GM18520 (cell line): ENCODE results near the gene TTLL5.

ENCODE experiments used
- ATAC-seq: cut with Tn5 transposase; IDR thresholded peaks from one replicate; pipeline ENCODE4 v1.9.1; 2021; ENCODE audit not compliant: unreplicated experiment

The TTLL5 gene

GRCh38 chr14:75794615-75795038 is 133.6 kb downstream of the TTLL5 start:
- ATAC-seq, result no peak

DNA sequence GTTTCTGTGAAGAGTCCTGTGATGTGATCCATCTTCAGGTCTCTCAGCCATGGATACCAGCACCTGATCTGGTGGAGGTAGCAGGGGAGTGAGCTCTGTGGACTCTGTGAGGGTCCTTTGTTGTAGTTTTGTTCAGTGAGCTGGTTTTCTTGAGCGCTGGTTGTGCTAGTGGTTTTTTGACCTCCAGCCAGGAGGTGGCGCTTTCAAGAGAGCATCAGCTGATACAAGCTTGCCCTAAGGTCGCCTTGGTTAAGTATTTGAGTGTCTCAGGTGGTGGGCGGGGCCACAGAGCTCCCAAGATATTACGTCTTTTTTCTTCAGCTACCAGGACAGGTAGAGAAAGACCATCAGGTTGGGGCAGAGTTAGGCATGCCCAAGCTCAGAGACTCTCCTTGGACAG is 139.7 kb downstream of the TTLL5 start:
- ATAC-seq, result no peak

GRCh38 chr14:75802486-75802885 is 141.4 kb downstream of the TTLL5 start:
- no peak for ATAC-seq

- no peak for ATAC-seq
Measured at GRCh38 chr14:75803765-75804164, 142.7 kb downstream of the TTLL5 start.

DNA sequence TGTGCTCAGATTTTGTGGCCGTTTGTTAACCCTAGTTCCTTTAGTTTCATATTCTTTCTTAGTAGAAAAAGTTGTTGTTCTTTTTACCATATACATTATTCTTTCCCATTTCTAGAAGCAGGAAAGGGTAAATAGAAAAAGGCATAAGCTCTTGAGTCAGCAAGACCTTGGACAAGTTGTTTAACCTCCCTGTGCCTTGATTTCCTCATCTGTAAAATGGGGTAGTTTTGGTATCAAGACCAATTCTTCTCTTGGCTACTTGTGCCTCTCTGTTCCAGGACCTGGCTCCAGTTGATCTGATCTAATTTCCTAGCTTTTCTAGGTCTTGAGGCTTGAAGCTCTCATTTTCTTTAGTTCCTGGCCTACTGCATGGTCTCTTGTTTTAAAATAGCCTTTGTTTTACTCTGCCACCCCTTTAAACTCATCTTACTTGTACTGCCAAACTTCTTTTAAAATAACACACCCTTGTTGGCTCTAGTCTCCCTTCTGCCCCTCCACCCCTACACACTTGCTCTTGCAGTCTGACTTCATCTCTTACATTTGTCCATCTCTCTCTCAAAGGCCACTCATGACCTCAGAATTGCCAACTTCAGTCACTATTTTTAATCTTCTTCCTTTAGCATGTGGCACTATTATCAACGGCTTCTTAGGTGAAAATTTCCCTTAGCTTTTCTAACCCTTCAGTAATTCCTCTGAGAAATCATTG is 143.7 kb downstream of the TTLL5 start:
- no peak for ATAC-seq

DNA sequence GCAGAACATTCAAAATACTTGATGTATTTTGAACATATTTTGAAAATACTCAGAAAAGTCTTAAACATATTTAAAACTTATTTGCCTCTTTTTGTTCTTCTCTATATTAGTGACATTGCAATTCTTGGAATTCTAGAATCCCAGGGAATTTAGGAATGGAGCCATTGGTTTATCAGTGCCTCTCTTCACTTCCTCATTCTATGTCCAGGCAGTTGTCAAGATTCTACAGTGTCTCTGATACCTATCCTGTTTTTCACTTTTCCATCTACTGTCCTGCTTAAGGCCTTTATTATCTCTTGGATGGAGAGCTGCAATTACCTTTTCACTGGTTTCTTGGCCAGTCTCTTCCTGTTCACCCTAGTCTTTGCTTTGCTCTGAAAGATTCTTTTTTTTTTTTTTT is 144.6 kb downstream of the TTLL5 start:
- ATAC-seq, result no peak

DNA sequence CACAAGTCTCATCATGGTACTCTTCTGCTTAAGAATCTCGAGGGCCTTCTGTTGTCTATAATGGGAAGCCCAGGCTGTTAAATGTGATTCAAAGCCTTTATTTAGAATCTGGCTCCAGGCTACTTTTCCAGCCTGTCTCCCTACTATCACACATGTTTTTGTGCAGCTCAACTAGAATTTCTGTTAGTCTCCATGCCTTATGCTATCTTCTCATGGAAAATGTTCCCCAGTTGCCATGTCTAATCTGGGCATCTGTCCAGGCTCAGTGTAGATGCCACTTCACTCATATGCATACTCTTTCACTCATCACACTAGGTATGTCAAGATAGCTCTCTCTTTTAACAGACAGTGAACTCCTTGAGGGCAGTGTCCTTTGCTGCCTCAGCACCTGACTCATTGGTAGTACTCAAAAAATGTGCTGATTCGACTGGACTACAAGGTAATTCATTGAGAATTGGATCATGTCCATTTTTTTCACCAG is 145.3 kb downstream of the TTLL5 start:
- ATAC-seq, result no peak

DNA sequence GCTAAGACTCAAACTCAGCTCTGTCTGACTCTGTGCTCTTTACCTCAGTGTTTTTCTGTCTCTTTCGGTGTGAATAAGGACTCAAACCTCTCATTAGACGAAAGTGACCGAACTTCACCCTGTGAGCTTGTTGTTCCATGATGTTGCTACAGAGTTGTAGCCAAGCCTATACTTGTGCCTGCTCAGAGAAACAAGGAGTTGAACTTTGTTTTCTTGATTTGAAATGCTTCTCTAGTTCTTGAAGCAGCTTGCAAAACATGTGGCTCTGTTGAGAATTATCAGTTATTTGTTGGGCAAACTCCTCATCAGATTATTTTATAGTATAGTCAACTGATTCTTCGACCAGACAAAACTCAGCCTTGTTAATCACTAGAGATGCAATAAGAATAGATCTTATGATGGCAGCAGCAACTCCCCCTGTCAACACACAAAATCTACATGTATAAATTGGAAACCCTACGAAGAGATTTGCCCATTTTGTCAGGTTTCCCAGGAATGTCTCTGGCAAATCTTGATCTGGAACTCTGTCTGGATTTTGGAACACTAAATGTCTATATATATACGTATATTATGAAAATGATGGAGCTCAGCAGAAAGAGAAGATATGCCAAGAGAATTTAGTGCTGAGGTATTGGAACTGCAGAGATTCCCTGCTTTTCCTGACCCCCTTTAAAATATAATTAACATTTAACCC is 146.8 kb downstream of the TTLL5 start:
- no peak for ATAC-seq

DNA sequence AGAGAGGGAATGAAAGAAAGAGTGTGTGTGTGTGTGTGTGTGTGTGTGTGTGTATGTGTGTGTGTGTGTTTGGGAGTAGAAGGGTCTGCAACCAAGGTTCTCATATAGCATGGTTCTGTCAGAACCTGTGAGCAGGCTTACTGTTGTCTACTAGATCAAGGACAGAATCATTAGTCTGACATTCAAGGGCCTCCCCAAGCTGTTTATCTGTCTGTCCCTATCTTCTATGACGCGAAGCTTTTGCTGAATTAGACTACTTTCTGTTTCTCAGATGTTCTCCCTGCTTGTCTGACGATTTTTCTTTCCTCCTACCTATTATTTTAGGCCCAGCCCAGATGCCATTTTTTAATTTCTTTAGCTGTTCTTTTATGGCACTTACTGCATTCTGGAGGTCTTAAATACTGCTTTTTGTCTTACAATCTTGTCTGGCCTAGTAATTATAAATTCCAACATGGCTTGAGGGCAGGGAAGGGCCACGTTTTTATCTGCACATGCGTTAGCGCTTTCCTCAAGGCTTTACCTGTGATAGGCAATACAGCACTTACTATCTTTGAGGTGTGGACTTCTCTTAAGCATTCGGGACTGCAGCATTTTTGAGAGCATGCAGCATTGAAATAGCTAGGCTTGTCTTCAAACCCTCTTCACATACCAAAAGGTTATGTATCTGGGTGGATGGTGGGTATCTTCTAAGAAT is 150.2 kb downstream of the TTLL5 start:
- no peak for ATAC-seq

- ATAC-seq, result no peak
Measured at GRCh38 chr14:75811872-75812499, 150.9 kb downstream of the TTLL5 start.

- no peak for ATAC-seq
Measured at GRCh38 chr14:75812622-75813021, 151.6 kb downstream of the TTLL5 start.

DNA sequence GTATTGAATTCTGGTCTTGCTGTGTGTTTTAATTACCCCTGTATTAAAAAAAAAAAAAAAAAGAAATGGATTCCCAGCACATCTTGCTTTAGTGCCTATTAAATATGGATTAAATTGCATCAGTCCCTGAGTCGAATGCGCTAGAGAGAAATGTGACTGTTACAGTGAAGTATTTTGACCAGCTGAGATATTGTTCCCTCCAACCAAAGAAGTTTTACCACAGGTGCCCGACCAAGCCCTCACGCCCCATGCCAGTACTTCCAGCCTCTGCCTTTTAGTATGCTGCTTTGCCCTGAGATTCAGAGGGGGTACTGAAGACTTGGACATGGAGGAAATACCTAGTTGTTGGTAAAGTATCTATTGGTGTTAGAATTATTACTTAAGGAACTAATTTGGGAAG is 159.7 kb downstream of the TTLL5 start:
- ATAC-seq, result no peak

DNA sequence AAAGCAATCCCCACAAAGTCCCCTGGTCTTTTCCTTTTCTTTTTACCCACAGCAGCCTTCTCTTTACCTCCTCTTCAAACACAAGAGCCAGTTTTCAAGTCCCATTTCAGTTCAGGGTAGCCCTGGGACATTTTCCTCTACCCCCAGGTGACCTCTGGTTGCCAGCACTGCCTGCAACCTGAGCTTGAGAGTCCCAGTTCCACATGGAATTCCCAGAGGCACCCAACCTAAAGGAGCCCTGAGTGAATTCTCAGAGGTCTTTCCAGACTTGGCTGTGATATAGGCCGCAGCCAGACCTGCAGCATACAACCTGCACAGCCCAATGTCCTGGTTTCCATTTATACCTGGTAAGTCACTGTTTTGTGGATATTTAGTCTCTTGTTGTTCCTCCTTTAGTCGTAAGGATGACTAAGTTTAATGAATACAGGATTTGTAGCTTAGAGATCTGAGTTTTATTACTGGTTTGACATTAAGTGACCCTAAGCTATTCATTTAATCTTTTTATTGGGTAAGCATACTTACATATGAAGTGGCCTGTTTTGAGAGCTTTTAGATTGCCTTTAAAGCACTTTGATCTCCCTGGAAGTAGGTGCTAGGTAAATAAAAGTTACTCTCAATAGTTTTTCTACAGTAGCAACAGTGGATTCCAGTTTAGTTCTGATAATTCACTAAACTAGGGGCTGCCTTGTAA is 160.9 kb downstream of the TTLL5 start:
- ATAC-seq, result no peak

DNA sequence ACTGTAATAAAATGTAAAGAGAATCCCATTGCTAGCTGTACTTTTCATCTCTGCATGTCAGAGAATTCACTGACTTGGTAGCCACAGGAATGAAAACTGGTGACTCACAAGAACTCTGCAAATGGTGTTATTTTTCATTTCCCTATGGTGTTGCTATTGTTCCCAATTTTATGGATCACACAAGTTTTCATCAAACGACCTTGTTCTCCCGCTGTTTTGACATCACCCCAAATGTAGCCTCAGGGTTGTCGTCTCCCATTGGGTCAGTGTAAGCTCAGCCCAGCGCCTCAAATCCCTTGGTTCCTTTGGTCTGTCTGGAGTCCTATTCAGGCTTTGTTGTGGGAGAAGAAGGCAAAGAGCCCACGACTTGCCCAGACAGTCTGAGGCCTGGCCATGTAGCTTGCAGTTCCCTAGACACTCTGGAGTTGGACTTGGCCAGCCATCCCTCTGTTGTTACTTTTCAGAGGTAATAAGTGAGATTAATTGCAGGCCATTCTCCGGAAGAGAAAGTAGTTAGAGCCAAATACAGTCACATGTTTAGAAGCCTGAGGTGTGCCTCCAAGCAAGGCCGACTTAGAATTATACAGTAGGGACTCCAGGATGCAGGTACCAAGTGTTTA is 161.6 kb downstream of the TTLL5 start:
- no peak for ATAC-seq

DNA sequence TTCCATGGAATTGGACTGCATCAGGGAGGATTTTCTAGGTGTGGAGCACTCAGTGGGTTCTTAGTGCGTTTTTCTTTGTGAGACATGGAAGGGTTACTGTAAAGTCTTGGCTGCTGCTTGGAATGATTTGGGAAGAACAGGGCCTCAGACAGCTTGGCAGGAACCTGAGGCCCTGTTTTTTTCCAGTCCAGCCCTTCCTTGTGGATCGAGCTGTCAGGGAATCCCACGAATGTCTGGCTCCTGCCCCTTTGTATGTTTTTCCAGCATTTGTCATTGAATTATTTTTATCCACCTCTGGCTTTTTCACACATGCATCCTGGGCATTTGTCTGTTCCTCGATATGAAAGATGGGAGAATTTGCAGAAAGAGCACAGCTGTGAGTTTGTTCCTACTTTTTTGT is 162.3 kb downstream of the TTLL5 start:
- no peak for ATAC-seq

DNA sequence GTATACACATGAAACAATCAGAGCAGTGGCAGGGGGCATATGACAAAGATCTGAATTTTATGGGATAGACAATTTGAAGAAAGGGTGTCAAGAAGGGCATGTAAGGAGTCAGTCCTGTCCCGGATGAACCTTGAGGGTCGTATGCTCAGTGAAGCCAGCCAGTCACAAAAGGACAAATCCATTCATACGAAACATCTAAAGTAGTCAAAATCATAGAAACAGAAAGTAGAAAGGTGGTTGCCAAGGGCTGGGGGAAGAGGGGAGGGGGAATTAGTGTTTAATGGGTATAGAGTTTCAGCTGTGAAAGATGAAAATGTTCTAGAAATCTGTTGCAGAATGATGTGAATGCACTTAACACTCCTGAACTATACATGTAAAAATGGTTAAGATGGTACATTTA is 163.3 kb downstream of the TTLL5 start:
- no peak for ATAC-seq

- no peak for ATAC-seq
Measured at GRCh38 chr14:75825147-75825592, 164.1 kb downstream of the TTLL5 start.

- no peak for ATAC-seq
Measured at GRCh38 chr14:75826599-75826998, 165.6 kb downstream of the TTLL5 start.

DNA sequence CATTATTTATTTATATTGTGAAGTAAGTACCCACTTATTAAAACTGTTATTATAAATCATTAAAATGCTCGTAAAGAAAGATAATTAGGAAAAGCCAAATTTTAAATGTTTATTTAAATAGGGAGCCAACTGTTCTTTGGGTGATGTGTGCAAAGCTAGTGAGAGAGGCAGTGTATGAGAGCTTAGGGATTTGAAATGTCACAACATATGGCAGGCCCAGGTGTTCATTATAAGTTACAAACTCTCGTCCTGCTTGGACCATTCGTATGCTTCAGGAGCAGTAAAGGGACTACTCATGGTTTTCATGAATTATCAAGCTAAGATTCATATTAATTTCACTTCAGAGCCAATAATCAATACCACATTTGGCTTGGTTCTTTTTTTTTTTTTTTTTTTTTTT is 166.3 kb downstream of the TTLL5 start:
- ATAC-seq, result no peak

GRCh38 chr14:75829316-75829715 is 168.3 kb downstream of the TTLL5 start:
- ATAC-seq, result no peak
